Dermis microvascular lymphatic vessel endothelial cell (primary cell): ENCODE results near the gene REG1B. TPM values are rescaled to one million over a fixed set of nuclear protein-coding genes. Genes with fewer than 3 reads are reported as not detected.
"Not testable (repeated sequence)": the region's sequence is repeated elsewhere in the genome, so short reads cannot be mapped to it uniquely, and the experiment has no call there.

ENCODE experiments used
- DNase-seq, 2 donors: peaks; one replicate each; pipeline versions ENCODE4 v3.0.0 to v3.0.0-alpha.2; 2010; ENCODE audit warnings: low read depth in 2 of 2
- total RNA-seq: library from RNA; depleted of rRNA; stranded (reverse); fragments of >200 nt; gene quantifications from 2 replicates; pipeline ENCODE4 v1.2.1, GENCODE V29; 2014

The REG1B gene
- total RNA-seq, 1 donor from 2014 or later = not detected

DNA sequence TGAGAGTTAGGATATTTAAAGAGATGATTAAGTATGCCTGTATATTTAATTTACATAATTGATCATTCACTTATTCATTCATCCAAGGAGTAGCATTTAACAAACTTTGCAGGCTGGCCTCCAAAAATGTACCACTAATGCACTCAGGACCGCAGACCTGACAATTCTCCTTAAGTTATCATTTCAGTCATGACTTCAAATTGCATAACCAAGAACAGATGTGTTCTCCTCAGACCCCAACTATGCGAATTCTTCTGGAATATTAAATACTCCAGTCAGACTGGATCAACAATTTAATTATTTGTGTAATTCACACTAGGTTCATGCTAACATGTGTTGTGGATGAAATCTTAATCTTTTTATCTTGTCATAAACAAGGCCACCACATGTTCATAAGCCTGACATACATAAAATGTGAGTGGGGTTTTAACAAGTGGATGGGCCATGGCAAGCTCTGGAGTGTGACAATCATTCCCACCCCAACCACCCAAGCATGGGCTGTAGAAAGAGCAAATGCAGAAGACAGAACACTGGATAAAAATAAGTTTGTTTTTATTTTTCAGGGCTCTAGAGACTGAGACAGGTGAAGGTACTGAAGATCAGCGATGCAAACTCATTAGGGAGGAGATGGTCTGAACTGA is 3.2 kb downstream of the REG1B start:
- no peak for DNase-seq

GRCh38 chr2:79083597-79084251 is 4.1 kb downstream of the REG1B start:
- no peak for DNase-seq

DNA sequence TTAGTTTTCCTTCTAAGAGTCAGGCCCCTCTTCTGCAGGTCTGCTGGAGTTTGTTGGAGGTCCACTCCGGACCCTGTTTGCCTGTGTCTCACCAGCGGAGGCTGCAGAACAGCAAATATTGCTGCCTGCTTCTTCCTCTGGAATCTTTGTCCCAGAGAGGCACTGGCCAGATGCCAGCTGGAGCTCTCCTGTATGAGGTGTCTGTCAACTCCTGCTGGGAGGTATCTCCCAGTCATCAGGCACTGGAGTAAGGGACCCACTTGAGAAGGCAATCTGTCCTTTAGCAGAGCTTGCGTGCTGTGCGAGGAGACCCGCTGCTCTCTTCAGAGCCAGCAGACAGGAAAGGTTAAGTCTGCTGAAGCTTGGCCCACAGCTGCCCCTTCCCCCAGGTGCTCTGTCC is 4.8 kb downstream of the REG1B start:
- DNase-seq = no peak

DNA sequence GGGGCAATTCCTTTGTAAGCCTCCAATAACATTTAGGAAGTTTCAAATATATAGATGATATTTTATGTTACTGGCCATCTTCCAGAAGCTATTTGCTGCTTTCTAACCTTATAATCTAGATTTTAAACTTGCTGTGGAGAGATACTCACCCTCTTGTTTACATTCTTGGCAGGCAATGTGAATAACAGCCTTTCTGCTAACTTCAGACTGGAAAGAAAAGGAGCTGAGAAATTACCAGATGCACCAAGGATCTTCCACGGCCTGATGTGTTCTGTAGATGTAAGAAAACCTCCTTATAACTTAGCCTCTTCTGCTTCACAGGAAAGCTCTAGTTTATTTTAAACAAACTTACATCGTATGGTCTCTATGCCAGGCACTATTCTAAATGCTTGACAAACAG is 16.7 kb downstream of the REG1B start:
- no peak for DNase-seq

DNA sequence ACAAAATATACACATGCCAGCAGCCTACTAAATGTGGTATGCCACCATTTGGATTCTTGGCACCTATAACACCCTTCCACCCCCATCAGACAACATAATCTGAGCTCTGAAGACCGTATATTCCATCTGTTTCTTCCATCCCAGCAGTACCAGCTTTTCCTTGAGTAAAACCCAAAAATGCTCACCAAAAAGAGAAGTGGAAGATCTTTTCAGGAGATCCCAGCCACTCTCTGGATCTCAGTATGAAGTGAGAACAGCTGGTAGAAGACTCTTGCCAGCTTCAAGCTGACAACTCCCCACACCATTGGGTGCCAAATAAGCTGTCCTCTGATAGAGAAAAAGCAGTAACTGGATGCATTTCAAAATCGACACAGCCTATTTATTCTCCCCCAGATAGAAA is 22.6 kb downstream of the REG1B start:
- DNase-seq = no peak

DNA sequence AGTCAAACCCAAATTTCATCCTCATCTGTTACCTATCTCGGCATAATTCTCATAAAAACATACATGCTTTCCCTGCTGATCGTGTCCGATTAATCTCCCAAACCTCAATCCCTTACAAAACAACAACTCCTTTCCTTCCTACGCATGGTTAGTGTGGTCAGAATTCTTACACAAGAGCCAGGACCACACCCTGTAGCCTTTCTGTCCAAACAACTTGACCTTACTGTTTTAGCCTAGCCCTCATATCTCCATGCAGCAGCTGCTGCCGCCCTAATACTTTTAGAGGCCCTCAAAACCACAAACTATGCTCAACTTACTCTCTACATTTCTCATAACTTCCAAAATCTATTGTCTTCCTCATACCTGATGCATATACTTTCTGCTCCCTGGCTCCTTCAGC is 33.0 kb downstream of the REG1B start:
- not testable (repeated sequence) for DNase-seq

- DNase-seq = not testable (repeated sequence)
These were observed 34.3 kb downstream of the REG1B start for GRCh38 chr2:79053486-79053885.

DNA sequence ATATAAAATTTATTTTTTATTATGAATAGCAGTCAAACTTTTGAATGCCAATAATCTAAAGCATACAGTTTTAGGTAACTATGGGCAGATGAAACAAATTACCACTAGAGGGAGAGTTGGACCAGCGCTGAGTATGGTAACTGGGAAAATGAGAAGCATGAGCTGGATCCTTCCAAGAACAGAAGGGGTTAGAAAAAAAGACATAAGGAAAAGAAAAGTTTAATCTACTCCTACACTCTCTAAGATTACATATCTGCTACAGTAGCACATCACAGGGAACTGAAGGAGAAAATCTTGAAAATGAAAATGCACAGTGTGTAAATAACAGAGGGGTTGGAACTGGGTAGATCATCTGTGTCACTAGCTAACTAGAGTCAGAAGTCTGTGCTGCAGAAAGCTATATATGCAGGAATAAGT is 46.8 kb downstream of the REG1B start:
- DNase-seq = no peak

- DNase-seq = no peak
These were observed 47.8 kb downstream of the REG1B start for GRCh38 chr2:79039944-79040343.

Other genes with a start within 250 kb of the REG1B start
- gene REG3G, start 62.3 kb downstream of the REG1B start, total RNA-seq = not detected in 2 replicates
- not detected in 2 replicates for gene REG1A, start 32.5 kb upstream of the REG1B start, total RNA-seq
- gene REG3A, start 71.8 kb upstream of the REG1B start, total RNA-seq = not detected in 2 replicates